ENCODE results near the gene COQ10A. TPM values are rescaled to one million over a fixed set of nuclear protein-coding genes. Genes with fewer than 3 reads are reported as not detected.

Gene COQ10A
- total RNA-seq, 6 experiments from 2014 or later: 6.4 to 10.7 (median 8.2) TPM

- Mint-ChIP-seq H3K27ac (peak overlapping the region; percentile 16; the same call in 1 of the 2 replicates), H3K9me3 (no peaks in the 10 kb centered on the region), H3K27me3 (ENCODE audit: insufficient read depth) (peaks cover 10% of the 10 kb centered on the region), H3K36me3 (ENCODE audit: low read depth) (peaks cover 13% of the 10 kb centered on the region), H3K4me1 (ENCODE audit: low read depth) (no peaks in the 10 kb centered on the region), H3K4me3 (no peak overlapping the region)
- DNase-seq: no peak
- TF ChIP-seq CTCF (IDR thresholded peaks at IDR 0.05): no peak
These were observed 29.8 kb upstream of the COQ10A start for GRCh38 chr12:56236985-56237384.

- H3K27ac Mint-ChIP-seq: no peak overlapping the region
- H3K27me3 Mint-ChIP-seq (ENCODE audit: insufficient read depth): peaks cover 10% of the 10 kb centered on the region
- H3K4me3 Mint-ChIP-seq: no peak overlapping the region
- DNase-seq: no peak
- no peak for TF ChIP-seq CTCF (IDR thresholded peaks at IDR 0.05)
- H3K9me3 Mint-ChIP-seq: no peaks in the 10 kb centered on the region
- H3K36me3 Mint-ChIP-seq (ENCODE audit: low read depth): peaks cover 13% of the 10 kb centered on the region
- no peaks in the 10 kb centered on the region for H3K4me1 Mint-ChIP-seq (ENCODE audit: low read depth)
These were observed 29.2 kb upstream of the COQ10A start for GRCh38 chr12:56237552-56237951.

- TF ChIP-seq CTCF (IDR thresholded peaks at IDR 0.05): no peak
- Mint-ChIP-seq H3K27ac (no peak overlapping the region), H3K4me3 (no peak overlapping the region), H3K4me1 (ENCODE audit: low read depth) (no peaks in the 10 kb centered on the region), H3K9me3 (no peaks in the 10 kb centered on the region), H3K27me3 (ENCODE audit: insufficient read depth) (no peaks in the 10 kb centered on the region), H3K36me3 (ENCODE audit: low read depth) (peaks cover 12% of the 10 kb centered on the region; the same call in 1 of the 2 replicates)
- DNase-seq: no peak
These were observed 25.1 kb upstream of the COQ10A start for GRCh38 chr12:56241424-56242303.

GRCh38 chr12:56242986-56243385, 23.8 kb upstream of the COQ10A start:
- no peak for DNase-seq
- peaks cover 12% of the 10 kb centered on the region; the same call in 1 of the 2 replicates for H3K36me3 Mint-ChIP-seq (ENCODE audit: low read depth)
- no peaks in the 10 kb centered on the region for H3K27me3 Mint-ChIP-seq (ENCODE audit: insufficient read depth)
- H3K9me3 Mint-ChIP-seq: no peaks in the 10 kb centered on the region
- H3K4me1 Mint-ChIP-seq (ENCODE audit: low read depth): no peaks in the 10 kb centered on the region
- TF ChIP-seq CTCF (IDR thresholded peaks at IDR 0.05): no peak
- no peak overlapping the region for H3K4me3 Mint-ChIP-seq
- H3K27ac Mint-ChIP-seq: no peak overlapping the region

- Mint-ChIP-seq H3K27me3 (ENCODE audit: insufficient read depth) (no peaks in the 10 kb centered on the region), H3K27ac (peak overlapping the region; percentile 31; the same call in 1 of the 2 replicates), H3K4me3 (no peak overlapping the region), H3K4me1 (ENCODE audit: low read depth) (no peaks in the 10 kb centered on the region), H3K36me3 (ENCODE audit: low read depth) (peaks cover 12% of the 10 kb centered on the region; the same call in 1 of the 2 replicates), H3K9me3 (no peaks in the 10 kb centered on the region)
- no peak for TF ChIP-seq CTCF (IDR thresholded peaks at IDR 0.05)
- no peak for DNase-seq
These were observed 23.0 kb upstream of the COQ10A start for GRCh38 chr12:56243731-56244181.
